Putamen (tissue), 1 donor: Measurements from ENCODE around the gene MRPL52.
"Not testable (repeated sequence)": the region's sequence is repeated elsewhere in the genome, so short reads cannot be mapped to it uniquely, and the experiment has no call there.

ENCODE experiments used
- DNase-seq: peaks from one replicate; pipeline ENCODE4 v3.0.0-alpha.2; 2016; ENCODE audit warnings: low spot score

MRPL52 gene

DNA sequence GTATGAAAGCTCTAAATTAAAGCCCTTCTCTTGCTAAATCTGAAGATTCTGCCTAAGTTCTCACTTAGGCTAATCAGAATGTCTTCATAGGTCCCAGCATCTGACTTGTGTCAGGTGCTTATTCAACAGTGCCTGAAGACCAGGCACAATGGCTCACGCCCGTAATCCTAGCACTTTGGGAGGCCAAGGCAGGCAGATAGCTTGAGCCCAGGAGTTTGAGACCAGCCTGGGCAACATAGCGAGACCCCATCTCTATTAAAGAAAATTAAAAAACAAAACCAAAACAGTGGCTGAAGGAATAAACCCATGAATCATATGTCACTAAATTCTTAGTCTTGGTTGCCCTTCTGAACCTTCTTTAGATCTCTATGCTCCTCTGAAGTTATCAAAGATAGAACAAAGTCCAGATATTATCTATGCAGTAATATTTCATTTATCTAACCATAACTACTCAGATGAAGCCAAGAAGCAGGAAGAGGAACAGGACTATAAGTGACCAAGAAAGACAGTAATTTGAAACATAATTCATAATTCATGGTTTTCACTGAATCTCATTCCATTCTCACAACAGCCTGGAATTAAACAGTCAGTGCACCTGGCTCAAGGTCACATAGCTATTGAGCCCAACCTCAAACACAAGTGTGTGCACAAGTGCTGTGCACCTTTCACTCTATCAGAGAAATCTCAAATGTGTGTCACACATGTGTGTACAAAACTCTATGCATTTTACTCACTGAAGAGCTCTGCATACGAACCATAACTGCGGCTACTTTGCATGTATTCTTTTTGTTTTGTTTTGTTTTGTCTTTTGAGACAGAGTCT, 21.1 kb upstream of the MRPL52 start:
- no peak for DNase-seq

- no peak for DNase-seq
Observed at GRCh38 chr14:22811722-22812121, 18.0 kb upstream of the MRPL52 start.

- DNase-seq: no peak
Observed at GRCh38 chr14:22812744-22813143, 16.9 kb upstream of the MRPL52 start.

GRCh38 chr14:22813145-22813544, 16.5 kb upstream of the MRPL52 start:
- no peak for DNase-seq

GRCh38 chr14:22814373-22814772, 15.3 kb upstream of the MRPL52 start:
- no peak for DNase-seq

GRCh38 chr14:22814941-22815713, 14.6 kb upstream of the MRPL52 start, which contains the start of gene SLC7A7:
Gene SLC7A7 (minus strand): TSS chr14:22815435. CDS start chr14:22813398, 2,037 bp downstream.
- no peak for DNase-seq

GRCh38 chr14:22819151-22819988, 10.3 kb upstream of the MRPL52 start:
- DNase-seq: no peak

- no peak for DNase-seq
Observed at GRCh38 chr14:22820731-22821130, 9.0 kb upstream of the MRPL52 start.

- DNase-seq: no peak
Observed at GRCh38 chr14:22821193-22822015, 8.3 kb upstream of the MRPL52 start.

DNA sequence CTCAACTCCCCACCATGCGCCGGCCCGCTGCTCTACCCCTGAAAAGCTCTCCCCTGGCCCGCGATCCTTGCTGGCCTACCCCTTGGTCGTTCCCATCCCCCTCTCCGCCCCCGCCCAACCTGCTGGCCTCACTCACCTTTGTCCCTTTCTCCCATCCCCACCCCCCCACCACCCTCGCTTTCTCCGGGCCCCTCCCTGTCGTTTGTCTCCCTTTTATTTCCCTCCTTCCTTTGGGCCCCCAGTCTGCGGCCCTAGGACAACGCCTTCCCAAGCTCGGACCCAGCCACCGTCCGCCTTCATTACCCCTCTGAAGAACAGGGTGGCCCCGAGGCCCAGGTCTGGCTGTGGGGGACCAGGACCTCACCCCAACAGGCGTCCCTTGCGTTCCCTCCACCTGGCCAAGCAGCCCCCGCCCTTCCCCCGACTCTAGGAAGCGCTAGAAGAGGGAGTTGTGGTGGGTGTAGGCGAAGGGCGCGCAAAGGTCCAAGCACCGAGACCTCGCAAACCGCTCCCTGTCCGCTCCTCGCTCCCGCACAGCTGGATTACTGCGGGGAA, 7.6 kb upstream of the MRPL52 start:
- no peak for DNase-seq

GRCh38 chr14:22822571-22823098, 7.1 kb upstream of the MRPL52 start:
- DNase-seq: peak; percentile 65

DNA sequence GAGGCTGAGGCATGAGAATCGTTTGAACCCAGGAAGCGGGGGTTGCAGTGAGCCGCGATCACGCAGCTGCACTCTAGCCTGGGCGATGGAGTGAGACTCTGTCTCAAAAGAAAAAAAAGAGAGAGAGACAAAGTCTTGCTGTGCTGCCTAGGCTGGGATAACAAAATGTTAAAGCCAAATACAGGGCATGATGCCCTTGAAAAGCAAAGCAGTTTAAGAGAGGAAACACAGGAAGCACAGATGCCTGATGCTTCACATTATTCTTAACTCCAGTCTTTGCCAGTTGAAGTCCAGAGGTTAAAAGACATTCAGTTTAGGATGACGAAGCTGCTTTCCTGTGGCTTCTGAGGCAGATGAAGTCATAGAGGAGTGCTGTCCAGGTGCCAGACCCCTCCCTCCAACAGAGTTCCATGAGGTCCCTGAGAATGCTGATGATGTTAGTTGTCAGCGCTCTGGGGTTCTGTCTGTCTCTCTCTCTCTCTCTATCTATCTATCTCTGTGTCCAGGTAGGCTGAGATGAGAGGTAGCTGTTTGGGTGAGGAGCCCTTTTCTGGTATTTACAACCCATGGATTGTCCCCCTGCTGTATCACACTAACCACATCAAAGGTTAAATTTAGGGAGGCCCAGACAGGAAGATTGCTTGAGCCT, 4.9 kb upstream of the MRPL52 start:
- no peak for DNase-seq

GRCh38 chr14:22829076-22829660, 519 bp upstream of the MRPL52 start:
- not testable (repeated sequence) for DNase-seq

- DNase-seq: no peak
Observed at GRCh38 chr14:22830443-22831010, 840 bp downstream of the MRPL52 start.

GRCh38 chr14:22835505-22835904, 5.8 kb downstream of the MRPL52 start:
- DNase-seq: no peak

- DNase-seq: no peak
Observed at GRCh38 chr14:22836301-22837113, 6.8 kb downstream of the MRPL52 start, which contains the start of gene MMP14. Gene MMP14 (plus strand): TSS chr14:22836585. CDS start chr14:22836818, 233 bp downstream.

- no peak for DNase-seq
Observed at GRCh38 chr14:22837114-22837749, 7.5 kb downstream of the MRPL52 start.
